Panc1 (cell line): ENCODE measurements around the gene POLA1. TPM values are rescaled to one million over a fixed set of nuclear protein-coding genes. Genes with fewer than 3 reads are reported as not detected.

Experiments used
- ATAC-seq: fragments of 200-7000 bp; cut with Tn5 transposase; 2 replicates; pipeline ENCODE4 v1.9.1; 2020; ENCODE audit warnings: mild to moderate bottlenecking, moderate library complexity
- BruUV-seq: library from RNA; stranded (reverse); fragments of 400-500 nt; replicated peaks from 2 replicates; lab custom pipeline; 2021; lab: Mats Ljungman, UMichigan
- CTCF ChIA-PET: fragments of 300-600 bp; sonication (Branson Sonifier 250); formaldehyde crosslinking; loops from one replicate; lab custom pipeline; 2022; ENCODE audit warnings: antibody characterized with exemption; lab: Charles Lee
- POLR2A ChIA-PET: fragments of 300-600 bp; sonication (Branson Sonifier 250); formaldehyde crosslinking; loops from one replicate; lab custom pipeline; 2022; ENCODE audit warnings: antibody characterized with exemption; lab: Charles Lee
- DNase-seq: peaks from one replicate; pipeline ENCODE4 v3.0.0-alpha.2; 2010; ENCODE audit warnings: low read depth, low spot score
- H3K27ac ChIP-seq: 2 replicates; pipeline ENCODE4 v1.5.1; 2011; ENCODE audit warnings: mild to moderate bottlenecking, low read length, inconsistent platforms
- H3K27me3 ChIP-seq: fragments of 200-500 bp; sonication (Bioruptor generic); 2 replicates; pipeline ENCODE4 v1.6.0; 2014; ENCODE audit warnings: low read length, inconsistent platforms; ENCODE audit not compliant: control insufficient read depth, insufficient read depth
- H3K36me3 ChIP-seq: fragments of 200-500 bp; sonication (Bioruptor generic); 2 replicates; pipeline ENCODE4 v1.5.1; 2014; ENCODE audit warnings: inconsistent platforms, mild to moderate bottlenecking, low read length, moderate library complexity; ENCODE audit not compliant: control insufficient read depth, insufficient read depth
- H3K4me1 ChIP-seq: 2 replicates; pipeline ENCODE4 v1.5.1; 2011; ENCODE audit warnings: inconsistent platforms, mild to moderate bottlenecking, low read length, moderate library complexity; ENCODE audit not compliant: control insufficient read depth, insufficient read depth
- H3K4me3 ChIP-seq, 2 experiments: 2 replicates each; pipeline ENCODE4 v1.5.1; 2011 to 2012; ENCODE audit warnings: low read depth in 2 of 2, low read length in 2 of 2, mild to moderate bottlenecking in 2 of 2, inconsistent platforms in 1 of 2, moderate library complexity in 1 of 2
- H3K9me3 ChIP-seq: fragments of 200-500 bp; sonication (Bioruptor generic); 2 replicates; pipeline ENCODE4 v1.5.1; 2014; ENCODE audit warnings: low read depth, mild to moderate bottlenecking, inconsistent platforms, low read length, moderate library complexity; ENCODE audit not compliant: control insufficient read depth, insufficient read depth
- CTCF ChIP-seq: fragments of 450-650 bp; IDR thresholded peaks from 2 replicates; pipeline ENCODE4 v1.5.1; 2017; ENCODE audit warnings: mild to moderate bottlenecking
- POLR2AphosphoS5 ChIP-seq: IDR thresholded peaks from 2 replicates; pipeline ENCODE4 v1.6.1; 2012; ENCODE audit warnings: mild to moderate bottlenecking, low read depth, low read length, moderate library complexity
- REST ChIP-seq, 2 experiments: IDR thresholded peaks; 2 replicates each; pipeline ENCODE4 v1.6.1; 2011 to 2012; ENCODE audit warnings: low read depth in 2 of 2, control low read depth in 1 of 2, low read length in 1 of 2, mild to moderate bottlenecking in 1 of 2, moderate library complexity in 1 of 2; ENCODE audit not compliant: insufficient read depth in 1 of 2
- SIN3A ChIP-seq: IDR thresholded peaks from 2 replicates; pipeline ENCODE4 v1.6.1; 2012; ENCODE audit warnings: low read depth, mild to moderate bottlenecking, low read length, moderate library complexity, borderline replicate concordance; ENCODE audit not compliant: insufficient read depth
- TCF7L2 ChIP-seq: IDR thresholded peaks from 2 replicates; pipeline ENCODE4 v1.6.1; 2011; ENCODE audit warnings: mild to moderate bottlenecking, low read depth, low read length, inconsistent platforms
- in situ Hi-C: cut with HindIII; loops from 2 replicates; pipeline ENCODE4 v1.10.0; 2016; ENCODE audit warnings: low sequenced_read_pairs, low pct_unique_long_range_greater_than_20kb
- intact Hi-C: fragments of 100-400 bp; cut with micrococcal nuclease; formaldehyde crosslinking; loops from one replicate; pipeline ENCODE4 v1.10.0; 2022; ENCODE audit not compliant: unreplicated experiment
- total RNA-seq: library from RNA; stranded (reverse); gene quantifications from one replicate; pipeline ENCODE4 v1.2.1, GENCODE V29; 2021; ENCODE audit not compliant: unreplicated experiment

The POLA1 gene
- total RNA-seq, 1 experiment from 2014 or later, result 10.5 TPM

- CTCF ChIA-PET, result interaction anchor here (0.6 kb wide), 1 partner anchor 111 kb away, joined by 3 read pairs; no protein-coding TSS in a partner anchor
- Histone ChIP-seq H3K27ac (no peak overlapping the region), H3K36me3 (no peaks in the 10 kb centered on the region), H3K4me3 (no peak overlapping the region), H3K27me3 (no peaks in the 10 kb centered on the region), H3K4me1 (no peaks in the 10 kb centered on the region), H3K9me3 (no peaks in the 10 kb centered on the region)
- DNase-seq (no peak), ATAC-seq (no peak)
- BruUV-seq, result no TSS peak
- intact Hi-C loops (no loop called here), in situ Hi-C loops (no loop called here)
- TF ChIP-seq POLR2AphosphoS5 (no peak), CTCF (no peak), TCF7L2 (no peak), SIN3A (no peak), REST (IDR thresholded peaks at IDR 0.05; ENCODE audit: insufficient read depth in 1 of 2, low read depth in 2 of 2, low read length in 1 of 2) (no peak)
- POLR2A ChIA-PET, result no interaction called here
Observed at GRCh38 chrX:25028726-25029125, 335.0 kb downstream of the POLA1 start.

- Histone ChIP-seq H3K36me3 (no peaks in the 10 kb centered on the region), H3K27me3 (no peaks in the 10 kb centered on the region), H3K4me1 (no peaks in the 10 kb centered on the region), H3K9me3 (no peaks in the 10 kb centered on the region), H3K4me3 (no peak overlapping the region), H3K27ac (no peak overlapping the region)
- in situ Hi-C loops, result no loop called here
- DNase-seq, result no peak
- ChIA-PET CTCF (no interaction called here), POLR2A (no interaction called here)
- no peak for ATAC-seq
- BruUV-seq, result no TSS peak
- intact Hi-C loops, result no loop called here
- TF ChIP-seq SIN3A, result no peak
- TF ChIP-seq POLR2AphosphoS5, result no peak
- no peak for TF ChIP-seq TCF7L2
- no peak for TF ChIP-seq REST (IDR thresholded peaks at IDR 0.05; ENCODE audit: insufficient read depth in 1 of 2, low read depth in 2 of 2, low read length in 1 of 2)
- TF ChIP-seq CTCF, result no peak
Observed at GRCh38 chrX:25029288-25029825, 335.6 kb downstream of the POLA1 start.
